Measurements from ENCODE around the gene TCEAL1. TPM values are rescaled to one million over a fixed set of nuclear protein-coding genes. Genes with fewer than 3 reads are reported as not detected.
"Not testable (repeated sequence)": the region's sequence is repeated elsewhere in the genome, so short reads cannot be mapped to it uniquely, and the experiment has no call there.

Gene TCEAL1
- total RNA-seq, 3 donors from 2014 or later (not counting 1 experiment from before 2014, with no cell fraction given), result 6.4 to 7.1 (median 6.7) TPM

GRCh38 chrX:103586314-103586646 lies 42.5 kb upstream of the TCEAL1 start:
- ATAC-seq, result no peak
- peaks cover 0 to 18% of the 10 kb centered on the region in 2 donors for H3K4me1 Mint-ChIP-seq
- no peaks in the 10 kb centered on the region for H3K9me3 ChIP-seq (ENCODE audit: control insufficient read depth, insufficient read depth, low read length)
- DNase-seq, result no peak
- WGBS (ENCODE audit: insufficient coverage), result 75% methylated on average over 2 of the region's 5 CpGs
- H3K4me1 ChIP-seq (ENCODE audit: control insufficient read depth, insufficient read depth, low read length), result peaks cover 12% of the 10 kb centered on the region
- H3K27ac Mint-ChIP-seq, result no peak overlapping the region
- H3K27me3 ChIP-seq (ENCODE audit: control insufficient read depth, insufficient read depth, low read length), result peaks cover under 1% of the 10 kb centered on the region
- no peaks in the 10 kb centered on the region for H3K36me3 ChIP-seq (ENCODE audit: control insufficient read depth, insufficient read depth, low read length)
- H3K4me3 ChIP-seq (ENCODE audit: low read length), result peak overlapping the region; percentile 66
- H3K27me3 Mint-ChIP-seq (ENCODE audit: low read depth in 2 of 2), result peaks cover 5 to 22% of the 10 kb centered on the region in 2 donors
- peak overlapping the region; percentile 77 for H3K4me3 Mint-ChIP-seq
- H3K36me3 Mint-ChIP-seq, result no peaks in the 10 kb centered on the region
- H3K9me3 Mint-ChIP-seq, result no peaks in the 10 kb centered on the region
- no peak overlapping the region for H3K27ac ChIP-seq (ENCODE audit: low read length)
- intact Hi-C loops (cut with micrococcal nuclease), result no loop called here
- no peak for TF ChIP-seq CTCF (IDR thresholded peaks at IDR 0.05)

DNA sequence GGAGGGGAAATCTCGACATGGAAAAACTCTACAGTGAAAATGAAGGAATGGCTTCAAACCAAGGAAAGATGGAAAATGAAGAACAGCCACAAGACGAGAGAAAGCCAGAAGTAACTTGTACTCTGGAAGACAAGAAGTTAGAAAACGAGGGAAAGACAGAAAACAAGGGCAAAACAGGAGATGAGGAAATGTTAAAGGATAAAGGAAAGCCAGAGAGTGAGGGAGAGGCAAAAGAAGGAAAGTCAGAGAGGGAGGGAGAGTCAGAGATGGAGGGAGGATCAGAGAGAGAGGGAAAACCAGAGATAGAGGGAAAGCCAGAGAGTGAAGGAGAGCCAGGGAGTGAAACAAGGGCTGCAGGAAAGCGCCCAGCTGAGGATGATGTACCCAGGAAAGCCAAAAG lies 42.1 kb upstream of the TCEAL1 start:
- H3K27ac Mint-ChIP-seq, result no peak overlapping the region
- intact Hi-C loops (cut with micrococcal nuclease), result no loop called here

DNA sequence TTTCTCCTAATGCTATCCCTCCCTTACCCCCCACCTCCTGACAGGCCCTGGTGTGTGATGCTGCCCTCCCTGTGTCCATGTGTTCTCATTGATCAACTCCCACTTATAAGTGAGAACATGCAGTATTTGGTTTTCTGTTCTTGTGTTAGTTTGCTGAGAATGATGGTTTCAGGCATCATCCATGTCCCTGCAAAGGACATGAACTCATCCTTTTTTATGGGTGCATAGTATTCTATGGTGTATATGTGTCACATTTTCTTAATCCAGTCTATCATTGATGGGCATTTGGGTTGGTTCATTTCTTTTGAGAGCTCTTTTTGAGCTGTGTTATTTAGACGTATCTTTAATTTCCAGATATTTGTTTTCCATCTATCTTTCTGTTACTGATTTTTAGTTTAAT lies 36.5 kb upstream of the TCEAL1 start:
- H3K27me3 Mint-ChIP-seq (ENCODE audit: low read depth in 2 of 2); intact Hi-C loops (cut with micrococcal nuclease); H3K4me3 ChIP-seq (ENCODE audit: low read length); H3K4me3 Mint-ChIP-seq; ATAC-seq; H3K9me3 ChIP-seq (ENCODE audit: control insufficient read depth, insufficient read depth, low read length); H3K36me3 ChIP-seq (ENCODE audit: control insufficient read depth, insufficient read depth, low read length); H3K4me1 Mint-ChIP-seq; H3K9me3 Mint-ChIP-seq; H3K27ac ChIP-seq (ENCODE audit: low read length); H3K36me3 Mint-ChIP-seq; H3K27me3 ChIP-seq (ENCODE audit: control insufficient read depth, insufficient read depth, low read length); H3K27ac Mint-ChIP-seq; H3K4me1 ChIP-seq (ENCODE audit: control insufficient read depth, insufficient read depth, low read length); DNase-seq: not testable (repeated sequence)
- no CpG with 5 or more reads among the region's 1 CpG for WGBS (ENCODE audit: insufficient coverage)

More for the DNA sequence above, 42.1 kb upstream of the TCEAL1 start:
- DNase-seq (no peak), ATAC-seq (no peak)
- H3K27me3 Mint-ChIP-seq (ENCODE audit: low read depth in 2 of 2), result peaks cover 5 to 18% of the 10 kb centered on the region in 2 donors
- no peaks in the 10 kb centered on the region for H3K9me3 ChIP-seq (ENCODE audit: control insufficient read depth, insufficient read depth, low read length)
- H3K27me3 ChIP-seq (ENCODE audit: control insufficient read depth, insufficient read depth, low read length), result no peaks in the 10 kb centered on the region
- no peak overlapping the region for H3K27ac ChIP-seq (ENCODE audit: low read length)
- H3K36me3 ChIP-seq (ENCODE audit: control insufficient read depth, insufficient read depth, low read length), result no peaks in the 10 kb centered on the region
- WGBS (ENCODE audit: insufficient coverage), result 95% methylated on average over 3 of the region's 4 CpGs
- H3K4me1 ChIP-seq (ENCODE audit: control insufficient read depth, insufficient read depth, low read length), result peaks cover 12% of the 10 kb centered on the region
- no peak for TF ChIP-seq CTCF (IDR thresholded peaks at IDR 0.05)
- peak overlapping the region; percentile 45 for H3K4me3 Mint-ChIP-seq
- no peaks in the 10 kb centered on the region for H3K9me3 Mint-ChIP-seq
- H3K36me3 Mint-ChIP-seq, result no peaks in the 10 kb centered on the region
- H3K4me1 Mint-ChIP-seq, result peaks cover 0 to 18% of the 10 kb centered on the region in 2 donors
- H3K4me3 ChIP-seq (ENCODE audit: low read length), result no peak overlapping the region

DNA sequence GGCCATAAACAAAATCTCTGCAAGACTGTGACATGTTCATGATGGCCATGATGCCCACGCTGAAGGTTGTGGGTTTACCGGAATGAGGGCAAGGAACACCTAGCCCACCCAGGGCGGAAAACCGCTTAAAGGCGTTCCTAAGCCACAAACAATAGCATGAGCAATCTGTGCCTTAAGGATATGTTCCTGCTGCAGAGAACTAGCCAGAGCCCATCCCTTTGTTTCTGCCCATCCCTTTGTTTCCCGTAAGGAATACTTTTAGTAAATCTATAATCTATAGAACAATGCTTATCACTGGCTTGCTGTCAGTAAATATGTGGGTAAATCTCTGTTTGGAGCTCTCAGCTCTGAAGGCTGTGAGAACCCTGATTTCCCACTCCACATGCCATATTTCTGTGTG lies 33.6 kb upstream of the TCEAL1 start:
- H3K4me1 Mint-ChIP-seq; ATAC-seq; H3K4me1 ChIP-seq (ENCODE audit: control insufficient read depth, insufficient read depth, low read length); H3K36me3 Mint-ChIP-seq; H3K27me3 Mint-ChIP-seq (ENCODE audit: low read depth in 2 of 2); H3K9me3 Mint-ChIP-seq; H3K27me3 ChIP-seq (ENCODE audit: control insufficient read depth, insufficient read depth, low read length); H3K9me3 ChIP-seq (ENCODE audit: control insufficient read depth, insufficient read depth, low read length); intact Hi-C loops (cut with micrococcal nuclease); H3K4me3 Mint-ChIP-seq; H3K27ac ChIP-seq (ENCODE audit: low read length); H3K27ac Mint-ChIP-seq; H3K36me3 ChIP-seq (ENCODE audit: control insufficient read depth, insufficient read depth, low read length); DNase-seq; H3K4me3 ChIP-seq (ENCODE audit: low read length): not testable (repeated sequence)
- WGBS (ENCODE audit: insufficient coverage), result 96% methylated on average over 5 of the region's 6 CpGs

All from natural killer cell (primary cell).